WTC11 (cell line): ENCODE measurements around the gene KLHL18. TPM values are rescaled to one million over a fixed set of nuclear protein-coding genes. Genes with fewer than 3 reads are reported as not detected.

Experiments used
- ATAC-seq: fragments of 200-7000 bp; cut with Tn5 transposase; 2 replicates; pipeline ENCODE4 v1.10.0; 2021; ENCODE audit warnings: mild to moderate bottlenecking, moderate library complexity
- CTCF ChIA-PET: fragments of 300-600 bp; sonication (Branson Sonifier 250); formaldehyde crosslinking; loops from one replicate; lab custom pipeline; 2021; ENCODE audit warnings: antibody characterized with exemption; lab: Charles Lee
- POLR2A ChIA-PET: fragments of 350-600 bp; sonication (Branson Sonifier 250); formaldehyde crosslinking; loops from one replicate; lab custom pipeline; 2021; ENCODE audit warnings: antibody characterized with exemption; lab: Charles Lee
- DNase-seq: peaks from one replicate; pipeline ENCODE4 v3.0.0; 2021; ENCODE audit warnings: low spot score
- H3K27ac Mint-ChIP-seq: 2 replicates; pipeline ENCODE4 v1.8.0; 2021; ENCODE audit warnings: mixed read lengths
- H3K27me3 Mint-ChIP-seq: 2 replicates; pipeline ENCODE4 v1.8.0; 2021; ENCODE audit warnings: low read depth, mild to moderate bottlenecking, moderate library complexity, mixed read lengths
- H3K36me3 Mint-ChIP-seq: 2 replicates; pipeline ENCODE4 v1.8.0; 2021; ENCODE audit warnings: mixed read lengths
- H3K4me1 Mint-ChIP-seq: 2 replicates; pipeline ENCODE4 v1.8.0; 2022; ENCODE audit warnings: mixed read lengths
- H3K4me3 Mint-ChIP-seq: 2 replicates; pipeline ENCODE4 v1.8.0; 2021; ENCODE audit warnings: mild to moderate bottlenecking, moderate library complexity, mixed read lengths
- H3K9me3 Mint-ChIP-seq: 2 replicates; pipeline ENCODE4 v1.8.0; 2021; ENCODE audit warnings: mixed read lengths
- GTF2I ChIP-seq: fragments of 250-450 bp; sonication (Bioruptor Pico); conservative IDR thresholded peaks from 2 replicates; pipeline ENCODE4 v1.4.0; 2021; ENCODE audit warnings: mild to moderate bottlenecking
- IRF2 ChIP-seq: sonication (generic); formaldehyde crosslinking; IDR thresholded peaks from 2 replicates; pipeline ENCODE4 v1.8.0; 2022; ENCODE audit warnings: low read depth, missing genetic modification reagents, borderline replicate concordance
- NR2C2 ChIP-seq: sonication (generic); formaldehyde crosslinking; IDR thresholded peaks from 2 replicates; pipeline ENCODE4 v1.8.0; 2022; ENCODE audit warnings: mild to moderate bottlenecking, missing genetic modification reagents
- SP1 ChIP-seq: sonication (generic); formaldehyde crosslinking; conservative IDR thresholded peaks from 2 replicates; pipeline ENCODE4 v1.8.1; 2022; ENCODE audit warnings: missing genetic modification reagents
- TEAD1 ChIP-seq: sonication (generic); formaldehyde crosslinking; IDR thresholded peaks from 2 replicates; pipeline ENCODE4 v1.8.0; 2022; ENCODE audit warnings: mild to moderate bottlenecking, missing genetic modification reagents
- ZBTB21 ChIP-seq: sonication (generic); formaldehyde crosslinking; IDR thresholded peaks from 2 replicates; pipeline ENCODE4 v1.8.1; 2023; ENCODE audit warnings: mild to moderate bottlenecking, missing genetic modification reagents, borderline replicate concordance
- total RNA-seq: library from RNA; stranded (reverse); gene quantifications from 3 replicates; pipeline ENCODE4 v1.2.3, GENCODE V29; 2021
- TF ChIP-seq, protein P1 (sequence below): sonication (generic); formaldehyde crosslinking; conservative IDR thresholded peaks from 2 replicates; pipeline ENCODE4 v1.8.1; 2023; ENCODE audit warnings: mild to moderate bottlenecking, low read depth, missing genetic modification reagents, moderate library complexity
- TF ChIP-seq, protein P2 (sequence below): sonication (generic); formaldehyde crosslinking; IDR thresholded peaks from 2 replicates; pipeline ENCODE4 v1.8.0; 2023; ENCODE audit warnings: mild to moderate bottlenecking, missing genetic modification reagents
- TF ChIP-seq, protein P3 (sequence below): sonication (generic); formaldehyde crosslinking; IDR thresholded peaks from 2 replicates; pipeline ENCODE4 v1.8.1; 2023; ENCODE audit warnings: mild to moderate bottlenecking, missing genetic modification reagents
- TF ChIP-seq, protein P4 (sequence below): fragments of 200-600 bp; IDR thresholded peaks from 2 replicates; pipeline ENCODE4 v1.8.0; 2022; ENCODE audit warnings: antibody characterized with exemption
- TF ChIP-seq, protein P5 (sequence below): sonication (generic); formaldehyde crosslinking; IDR thresholded peaks from 2 replicates; pipeline ENCODE4 v1.8.0; 2023; ENCODE audit warnings: missing genetic modification reagents, mild to moderate bottlenecking, borderline replicate concordance

KLHL18 gene
- total RNA-seq, 1 experiment from 2014 or later = 28.4 TPM

DNA sequence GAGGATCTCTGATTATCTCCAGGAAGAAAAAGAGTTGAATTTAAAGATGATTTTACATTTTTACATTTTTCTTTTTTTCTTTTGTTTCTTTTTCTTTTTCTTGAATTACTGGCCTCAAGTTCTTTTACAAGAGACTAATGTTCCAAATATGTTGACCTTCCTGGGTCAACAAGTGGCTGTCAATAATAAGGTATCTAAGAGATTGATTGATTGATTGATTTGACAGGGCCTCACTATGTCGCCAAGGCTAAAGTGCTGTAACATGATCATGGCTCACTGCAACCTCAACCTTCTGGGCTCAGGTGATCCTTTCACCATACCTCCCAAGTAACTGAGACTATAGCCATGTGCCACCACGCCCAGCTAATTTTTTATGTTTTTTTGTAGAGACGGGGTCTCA, 44.7 kb upstream of the KLHL18 start (continued):
- TF ChIP-seq, protein P1, sequence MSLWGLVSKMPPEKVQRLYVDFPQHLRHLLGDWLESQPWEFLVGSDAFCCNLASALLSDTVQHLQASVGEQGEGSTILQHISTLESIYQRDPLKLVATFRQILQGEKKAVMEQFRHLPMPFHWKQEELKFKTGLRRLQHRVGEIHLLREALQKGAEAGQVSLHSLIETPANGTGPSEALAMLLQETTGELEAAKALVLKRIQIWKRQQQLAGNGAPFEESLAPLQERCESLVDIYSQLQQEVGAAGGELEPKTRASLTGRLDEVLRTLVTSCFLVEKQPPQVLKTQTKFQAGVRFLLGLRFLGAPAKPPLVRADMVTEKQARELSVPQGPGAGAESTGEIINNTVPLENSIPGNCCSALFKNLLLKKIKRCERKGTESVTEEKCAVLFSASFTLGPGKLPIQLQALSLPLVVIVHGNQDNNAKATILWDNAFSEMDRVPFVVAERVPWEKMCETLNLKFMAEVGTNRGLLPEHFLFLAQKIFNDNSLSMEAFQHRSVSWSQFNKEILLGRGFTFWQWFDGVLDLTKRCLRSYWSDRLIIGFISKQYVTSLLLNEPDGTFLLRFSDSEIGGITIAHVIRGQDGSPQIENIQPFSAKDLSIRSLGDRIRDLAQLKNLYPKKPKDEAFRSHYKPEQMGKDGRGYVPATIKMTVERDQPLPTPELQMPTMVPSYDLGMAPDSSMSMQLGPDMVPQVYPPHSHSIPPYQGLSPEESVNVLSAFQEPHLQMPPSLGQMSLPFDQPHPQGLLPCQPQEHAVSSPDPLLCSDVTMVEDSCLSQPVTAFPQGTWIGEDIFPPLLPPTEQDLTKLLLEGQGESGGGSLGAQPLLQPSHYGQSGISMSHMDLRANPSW (CRISPR knock-in tag) = no peak
- TF ChIP-seq ZBTB21 (CRISPR knock-in tag) (no peak), GTF2I (no peak), IRF2 (CRISPR knock-in tag) (no peak), SP1 (CRISPR knock-in tag) (no peak)
- TF ChIP-seq, protein P2, sequence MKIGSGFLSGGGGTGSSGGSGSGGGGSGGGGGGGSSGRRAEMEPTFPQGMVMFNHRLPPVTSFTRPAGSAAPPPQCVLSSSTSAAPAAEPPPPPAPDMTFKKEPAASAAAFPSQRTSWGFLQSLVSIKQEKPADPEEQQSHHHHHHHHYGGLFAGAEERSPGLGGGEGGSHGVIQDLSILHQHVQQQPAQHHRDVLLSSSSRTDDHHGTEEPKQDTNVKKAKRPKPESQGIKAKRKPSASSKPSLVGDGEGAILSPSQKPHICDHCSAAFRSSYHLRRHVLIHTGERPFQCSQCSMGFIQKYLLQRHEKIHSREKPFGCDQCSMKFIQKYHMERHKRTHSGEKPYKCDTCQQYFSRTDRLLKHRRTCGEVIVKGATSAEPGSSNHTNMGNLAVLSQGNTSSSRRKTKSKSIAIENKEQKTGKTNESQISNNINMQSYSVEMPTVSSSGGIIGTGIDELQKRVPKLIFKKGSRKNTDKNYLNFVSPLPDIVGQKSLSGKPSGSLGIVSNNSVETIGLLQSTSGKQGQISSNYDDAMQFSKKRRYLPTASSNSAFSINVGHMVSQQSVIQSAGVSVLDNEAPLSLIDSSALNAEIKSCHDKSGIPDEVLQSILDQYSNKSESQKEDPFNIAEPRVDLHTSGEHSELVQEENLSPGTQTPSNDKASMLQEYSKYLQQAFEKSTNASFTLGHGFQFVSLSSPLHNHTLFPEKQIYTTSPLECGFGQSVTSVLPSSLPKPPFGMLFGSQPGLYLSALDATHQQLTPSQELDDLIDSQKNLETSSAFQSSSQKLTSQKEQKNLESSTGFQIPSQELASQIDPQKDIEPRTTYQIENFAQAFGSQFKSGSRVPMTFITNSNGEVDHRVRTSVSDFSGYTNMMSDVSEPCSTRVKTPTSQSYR = no peak
- TF ChIP-seq, protein P3, sequence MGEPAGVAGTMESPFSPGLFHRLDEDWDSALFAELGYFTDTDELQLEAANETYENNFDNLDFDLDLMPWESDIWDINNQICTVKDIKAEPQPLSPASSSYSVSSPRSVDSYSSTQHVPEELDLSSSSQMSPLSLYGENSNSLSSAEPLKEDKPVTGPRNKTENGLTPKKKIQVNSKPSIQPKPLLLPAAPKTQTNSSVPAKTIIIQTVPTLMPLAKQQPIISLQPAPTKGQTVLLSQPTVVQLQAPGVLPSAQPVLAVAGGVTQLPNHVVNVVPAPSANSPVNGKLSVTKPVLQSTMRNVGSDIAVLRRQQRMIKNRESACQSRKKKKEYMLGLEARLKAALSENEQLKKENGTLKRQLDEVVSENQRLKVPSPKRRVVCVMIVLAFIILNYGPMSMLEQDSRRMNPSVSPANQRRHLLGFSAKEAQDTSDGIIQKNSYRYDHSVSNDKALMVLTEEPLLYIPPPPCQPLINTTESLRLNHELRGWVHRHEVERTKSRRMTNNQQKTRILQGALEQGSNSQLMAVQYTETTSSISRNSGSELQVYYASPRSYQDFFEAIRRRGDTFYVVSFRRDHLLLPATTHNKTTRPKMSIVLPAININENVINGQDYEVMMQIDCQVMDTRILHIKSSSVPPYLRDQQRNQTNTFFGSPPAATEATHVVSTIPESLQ (CRISPR knock-in tag) = no peak
- TF ChIP-seq, protein P4, sequence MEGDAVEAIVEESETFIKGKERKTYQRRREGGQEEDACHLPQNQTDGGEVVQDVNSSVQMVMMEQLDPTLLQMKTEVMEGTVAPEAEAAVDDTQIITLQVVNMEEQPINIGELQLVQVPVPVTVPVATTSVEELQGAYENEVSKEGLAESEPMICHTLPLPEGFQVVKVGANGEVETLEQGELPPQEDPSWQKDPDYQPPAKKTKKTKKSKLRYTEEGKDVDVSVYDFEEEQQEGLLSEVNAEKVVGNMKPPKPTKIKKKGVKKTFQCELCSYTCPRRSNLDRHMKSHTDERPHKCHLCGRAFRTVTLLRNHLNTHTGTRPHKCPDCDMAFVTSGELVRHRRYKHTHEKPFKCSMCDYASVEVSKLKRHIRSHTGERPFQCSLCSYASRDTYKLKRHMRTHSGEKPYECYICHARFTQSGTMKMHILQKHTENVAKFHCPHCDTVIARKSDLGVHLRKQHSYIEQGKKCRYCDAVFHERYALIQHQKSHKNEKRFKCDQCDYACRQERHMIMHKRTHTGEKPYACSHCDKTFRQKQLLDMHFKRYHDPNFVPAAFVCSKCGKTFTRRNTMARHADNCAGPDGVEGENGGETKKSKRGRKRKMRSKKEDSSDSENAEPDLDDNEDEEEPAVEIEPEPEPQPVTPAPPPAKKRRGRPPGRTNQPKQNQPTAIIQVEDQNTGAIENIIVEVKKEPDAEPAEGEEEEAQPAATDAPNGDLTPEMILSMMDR = no peak
- TF ChIP-seq, protein P5, sequence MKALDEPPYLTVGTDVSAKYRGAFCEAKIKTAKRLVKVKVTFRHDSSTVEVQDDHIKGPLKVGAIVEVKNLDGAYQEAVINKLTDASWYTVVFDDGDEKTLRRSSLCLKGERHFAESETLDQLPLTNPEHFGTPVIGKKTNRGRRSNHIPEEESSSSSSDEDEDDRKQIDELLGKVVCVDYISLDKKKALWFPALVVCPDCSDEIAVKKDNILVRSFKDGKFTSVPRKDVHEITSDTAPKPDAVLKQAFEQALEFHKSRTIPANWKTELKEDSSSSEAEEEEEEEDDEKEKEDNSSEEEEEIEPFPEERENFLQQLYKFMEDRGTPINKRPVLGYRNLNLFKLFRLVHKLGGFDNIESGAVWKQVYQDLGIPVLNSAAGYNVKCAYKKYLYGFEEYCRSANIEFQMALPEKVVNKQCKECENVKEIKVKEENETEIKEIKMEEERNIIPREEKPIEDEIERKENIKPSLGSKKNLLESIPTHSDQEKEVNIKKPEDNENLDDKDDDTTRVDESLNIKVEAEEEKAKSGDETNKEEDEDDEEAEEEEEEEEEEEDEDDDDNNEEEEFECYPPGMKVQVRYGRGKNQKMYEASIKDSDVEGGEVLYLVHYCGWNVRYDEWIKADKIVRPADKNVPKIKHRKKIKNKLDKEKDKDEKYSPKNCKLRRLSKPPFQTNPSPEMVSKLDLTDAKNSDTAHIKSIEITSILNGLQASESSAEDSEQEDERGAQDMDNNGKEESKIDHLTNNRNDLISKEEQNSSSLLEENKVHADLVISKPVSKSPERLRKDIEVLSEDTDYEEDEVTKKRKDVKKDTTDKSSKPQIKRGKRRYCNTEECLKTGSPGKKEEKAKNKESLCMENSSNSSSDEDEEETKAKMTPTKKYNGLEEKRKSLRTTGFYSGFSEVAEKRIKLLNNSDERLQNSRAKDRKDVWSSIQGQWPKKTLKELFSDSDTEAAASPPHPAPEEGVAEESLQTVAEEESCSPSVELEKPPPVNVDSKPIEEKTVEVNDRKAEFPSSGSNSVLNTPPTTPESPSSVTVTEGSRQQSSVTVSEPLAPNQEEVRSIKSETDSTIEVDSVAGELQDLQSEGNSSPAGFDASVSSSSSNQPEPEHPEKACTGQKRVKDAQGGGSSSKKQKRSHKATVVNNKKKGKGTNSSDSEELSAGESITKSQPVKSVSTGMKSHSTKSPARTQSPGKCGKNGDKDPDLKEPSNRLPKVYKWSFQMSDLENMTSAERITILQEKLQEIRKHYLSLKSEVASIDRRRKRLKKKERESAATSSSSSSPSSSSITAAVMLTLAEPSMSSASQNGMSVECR = no peak

DNA sequence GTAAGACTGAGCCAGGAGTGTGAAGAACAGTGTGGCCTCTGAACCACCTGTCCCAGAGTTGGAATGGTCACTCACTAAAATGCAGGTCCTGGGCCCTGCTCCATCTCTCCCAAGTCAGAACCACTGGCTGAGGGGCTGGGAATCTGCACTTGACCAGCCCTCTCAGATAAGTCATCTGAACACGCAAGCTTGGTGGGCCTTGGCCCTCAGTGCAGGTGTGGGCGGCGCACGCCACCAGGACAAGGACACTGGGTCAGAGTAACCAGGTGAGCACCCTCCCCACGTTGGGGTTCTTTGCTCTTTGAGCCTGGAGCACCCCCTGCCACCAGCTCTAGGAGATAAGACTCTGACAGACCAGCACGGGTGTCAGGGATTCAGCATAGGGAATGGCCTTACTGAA, 42.8 kb upstream of the KLHL18 start:
- no peak for TF ChIP-seq TEAD1 (CRISPR knock-in tag)
- TF ChIP-seq NR2C2 = no peak
- no peak overlapping the region for H3K4me3 Mint-ChIP-seq
- ChIA-PET CTCF (no interaction called here), POLR2A (no interaction called here)
- DNase-seq (no peak), ATAC-seq (no peak)
- H3K27ac Mint-ChIP-seq = no peak overlapping the region
- no peaks in the 10 kb centered on the region for H3K36me3 Mint-ChIP-seq
- no peaks in the 10 kb centered on the region for H3K27me3 Mint-ChIP-seq
- H3K4me1 Mint-ChIP-seq = no peaks in the 10 kb centered on the region
- H3K9me3 Mint-ChIP-seq = no peaks in the 10 kb centered on the region
